A549 (cell line): ENCODE measurements around the gene FRMD4A. TPM values are rescaled to one million over a fixed set of nuclear protein-coding genes. Genes with fewer than 3 reads are reported as not detected.
A peak's percentile ranks its signal among the peaks of the same experiment; 100 is the strongest.
"Not testable (repeated sequence)": the region's sequence is repeated elsewhere in the genome, so short reads cannot be mapped to it uniquely, and the experiment has no call there.

Experiments used
- ATAC-seq, 2 experiments: fragments of 200-7000 bp in 1 of 2; fragments of >200 bp in 1 of 2; cut with Nextera tagmentation in 1 of 2; cut with Tn5 transposase in 1 of 2; 3 replicates each; pipeline versions ENCODE4 v1.8.0 to v1.9.1; 2018 to 2020; ENCODE audit warnings: mild to moderate bottlenecking in 1 of 2, moderate library complexity in 1 of 2
- CTCF ChIA-PET: fragments of 300-600 bp; sonication (Branson Sonifier 250); formaldehyde crosslinking; extraction: SDS; loops from one replicate; lab custom pipeline; 2021; ENCODE audit warnings: antibody characterized with exemption, inconsistent platforms; lab: Yijun Ruan, JAX
- POLR2A ChIA-PET: fragments of 350-600 bp; formaldehyde crosslinking; extraction: SDS; loops from one replicate; lab custom pipeline; 2021; ENCODE audit warnings: antibody characterized with exemption, inconsistent platforms; lab: Yijun Ruan, JAX
- DNase-seq, 2 experiments: peaks; one replicate each; pipeline versions ENCODE4 v3.0.0 to v3.0.0-alpha.2; 2011 to 2016; ENCODE audit warnings: low read depth in 1 of 2, low spot score in 1 of 2
- FAIRE-seq: peaks from 2 replicates; lab custom pipeline; 2011; peaks lifted over from hg19 to GRCh38; lab: Jason Lieb, UNC
- H3K27ac ChIP-seq, 2 experiments: fragments of >200 bp; sonication (Bioruptor Twin); formaldehyde crosslinking; 3 replicates each; pipeline ENCODE4 v1.5.1; 2016 to 2017
- H3K4me1 ChIP-seq: fragments of >200 bp; sonication (Bioruptor Twin); formaldehyde crosslinking; 3 replicates; pipeline ENCODE4 v1.6.1; 2016
- H3K4me2 ChIP-seq: fragments of >200 bp; sonication (Bioruptor Twin); formaldehyde crosslinking; 3 replicates; pipeline ENCODE4 v1.6.1; 2016
- H3K4me3 ChIP-seq: fragments of >200 bp; sonication (Bioruptor Twin); formaldehyde crosslinking; 3 replicates; pipeline ENCODE4 v1.5.1; 2016
- H3K9me3 ChIP-seq: fragments of >200 bp; sonication (Bioruptor Twin); formaldehyde crosslinking; 3 replicates; pipeline ENCODE4 v1.6.1; 2016
- ATOH8 ChIP-seq: fragments of 250-450 bp; sonication (Bioruptor Pico); IDR thresholded peaks from 2 replicates; pipeline ENCODE4 v1.5.0; 2020; ENCODE audit warnings: low read depth, mild to moderate bottlenecking, moderate library complexity
- BCL3 ChIP-seq: fragments of >200 bp; sonication (Bioruptor Twin); formaldehyde crosslinking; IDR thresholded peaks from 3 replicates; pipeline ENCODE4 v1.6.1; 2016
- E2F6 ChIP-seq: IDR thresholded peaks from 2 replicates; pipeline ENCODE4 v1.6.1; 2012; ENCODE audit warnings: low read depth, borderline replicate concordance
- EHMT2 ChIP-seq: fragments of 200-600 bp; sonication (generic); IDR thresholded peaks from 2 replicates; pipeline ENCODE4 v1.6.1; 2016; ENCODE audit warnings: antibody characterized with exemption, low read depth, mild to moderate bottlenecking, moderate library complexity
- ELK1 ChIP-seq: fragments of 150-350 bp; IDR thresholded peaks from 2 replicates; pipeline ENCODE4 v1.6.1; 2014; ENCODE audit warnings: low read depth, mild to moderate bottlenecking, low read length
- ESRRA ChIP-seq: fragments of 150-350 bp; IDR thresholded peaks from 2 replicates; pipeline ENCODE4 v1.6.1; 2014; ENCODE audit warnings: mild to moderate bottlenecking, low read length, borderline replicate concordance
- FOSB ChIP-seq: fragments of 250-450 bp; sonication (Bioruptor Pico); IDR thresholded peaks from 2 replicates; pipeline ENCODE4 v1.5.0; 2020; ENCODE audit warnings: mild to moderate bottlenecking, moderate library complexity
- HDAC2 ChIP-seq: fragments of 200-600 bp; sonication (generic); IDR thresholded peaks from 2 replicates; pipeline ENCODE4 v1.6.1; 2016
- HMGXB4 ChIP-seq: fragments of 250-450 bp; sonication (Bioruptor Pico); IDR thresholded peaks from 2 replicates; pipeline ENCODE4 v1.5.0; 2021; ENCODE audit warnings: mild to moderate bottlenecking, moderate library complexity, borderline replicate concordance
- HOXB5 ChIP-seq: fragments of 250-450 bp; sonication (Bioruptor Pico); IDR thresholded peaks from 2 replicates; pipeline ENCODE4 v1.5.0; 2020; ENCODE audit warnings: mild to moderate bottlenecking, moderate library complexity
- JUN ChIP-seq, 2 experiments: fragments of >200 bp; sonication (Bioruptor Twin); formaldehyde crosslinking; IDR thresholded peaks; 2 replicates in 1 of 2; 3 replicates in 1 of 2; pipeline ENCODE4 v1.6.1; 2016 to 2017
- JUNB ChIP-seq: fragments of >200 bp; sonication (Bioruptor Twin); formaldehyde crosslinking; IDR thresholded peaks from 2 replicates; pipeline ENCODE4 v1.6.1; 2016
- MYC ChIP-seq: IDR thresholded peaks from 2 replicates; pipeline ENCODE4 v1.6.1; 2012; ENCODE audit warnings: mild to moderate bottlenecking, inconsistent platforms, low read length, improper control_type of control experiment, borderline replicate concordance
- NR3C1 ChIP-seq: fragments of >200 bp; sonication (Bioruptor Twin); formaldehyde crosslinking; IDR thresholded peaks from 3 replicates; pipeline ENCODE4 v1.6.1; 2017
- PBX3 ChIP-seq: IDR thresholded peaks from 2 replicates; pipeline ENCODE4 v1.6.1; 2012
- POLR2A ChIP-seq: IDR thresholded peaks from 2 replicates; pipeline ENCODE4 v1.6.1; 2012; ENCODE audit warnings: mild to moderate bottlenecking, low read length
- RAD21 ChIP-seq, 2 experiments: fragments of >200 bp in 1 of 2; sonication (Bioruptor Twin) in 1 of 2; formaldehyde crosslinking in 1 of 2; IDR thresholded peaks in 1 of 2; conservative IDR thresholded peaks in 1 of 2; 2 replicates in 1 of 2; 3 replicates in 1 of 2; pipeline ENCODE4 v1.6.1; 2012 to 2018; ENCODE audit warnings: inconsistent platforms in 1 of 2
- RARB ChIP-seq: fragments of 250-450 bp; sonication (Bioruptor Pico); IDR thresholded peaks from 2 replicates; pipeline ENCODE4 v1.8.0; 2021; ENCODE audit warnings: mild to moderate bottlenecking, moderate library complexity
- REST ChIP-seq: fragments of 200-600 bp; sonication (generic); IDR thresholded peaks from 2 replicates; pipeline ENCODE4 v1.6.1; 2016; ENCODE audit warnings: antibody characterized with exemption, mild to moderate bottlenecking, moderate library complexity
- TP53 ChIP-seq: fragments of 250-450 bp; sonication (Bioruptor Pico); IDR thresholded peaks from 2 replicates; pipeline ENCODE4 v1.5.0; 2021; ENCODE audit warnings: mild to moderate bottlenecking, moderate library complexity
- ZFP36 ChIP-seq: fragments of 450-650 bp; IDR thresholded peaks from 2 replicates; pipeline ENCODE4 v1.6.1; 2014; ENCODE audit warnings: borderline replicate concordance; ENCODE audit not compliant: partially characterized antibody
- ZNF302 ChIP-seq: fragments of 250-450 bp; sonication (Bioruptor Pico); IDR thresholded peaks from 2 replicates; pipeline ENCODE4 v1.9.0; 2021; ENCODE audit warnings: inconsistent platforms, mild to moderate bottlenecking, moderate library complexity
- WGBS: methylation state at CpG from one replicate; pipeline ENCODE4 v1.1.6; 2017; ENCODE audit errors: missing lambda C conversion rate; 5-methylcytosine and 5-hydroxymethylcytosine counted together
- polyA plus RNA-seq, 4 experiments: library from polyadenylated mRNA; depleted of rRNA in 3 of 4; stranded (reverse); fragments of >200 nt; fragmentation: RNase III in 1 of 4; extraction: RNeasy Plus Mini Kit Qiagen cat#74134 plus additional on column Dnase treatment in 1 of 4; gene quantifications; 2 replicates in 3 of 4; 3 replicates in 1 of 4; pipeline ENCODE4 v1.2.3, GENCODE V29; 2011 to 2017

The FRMD4A gene
- polyA plus RNA-seq, 2 of the 4 experiments (the other 2 are of a cell fraction): 2.5 to 4.7 TPM

- TF ChIP-seq TP53 (no peak), RAD21 (conservative IDR thresholded peaks at IDR 0.05 in 1 of 2, IDR thresholded peaks at IDR 0.05 in 1 of 2) (no peak), NR3C1 (no peak), REST (no peak), HDAC2 (no peak), RARB (CRISPR knock-in tag) (no peak), POLR2A (no peak), ZFP36 (no peak), JUN (IDR thresholded peaks at IDR 0.05) (peak; percentile 30 to 36; a peak in 1 of 5 replicates), E2F6 (no peak), FOSB (CRISPR knock-in tag) (no peak), BCL3 (no peak), HOXB5 (no peak), ESRRA (no peak)
Measured at GRCh38 chr10:13865758-13866491, 464.8 kb downstream of the FRMD4A start (continued).

GRCh38 chr10:13865220-13865619, 465.5 kb downstream of the FRMD4A start:
- H3K9me3 ChIP-seq, CTCF ChIA-PET, H3K4me3 ChIP-seq, ATAC-seq, POLR2A ChIA-PET, DNase-seq, FAIRE-seq: not testable (repeated sequence)
- H3K27ac ChIP-seq: peak overlapping the region; percentile 48 to 77; a peak in 4 of 6 replicates
- WGBS: 92% methylated on average over 4 of the region's 4 CpGs
- H3K4me1 ChIP-seq: peaks cover 20% of the 10 kb centered on the region
- peak overlapping the region; percentile 62 for H3K4me2 ChIP-seq

- Histone ChIP-seq H3K9me3 (no peaks in the 10 kb centered on the region), H3K4me3 (no peak overlapping the region), H3K4me1 (peaks cover 20% of the 10 kb centered on the region), H3K27ac (no peak overlapping the region), H3K4me2 (no peak overlapping the region)
- POLR2A ChIA-PET: no interaction called here
- 66% methylated on average over 3 of the region's 3 CpGs for WGBS
- DNase-seq (no peak), FAIRE-seq (no peak), ATAC-seq (no peak)
- CTCF ChIA-PET: interaction anchor here (0.7 kb wide), 1 partner anchor 44 kb away, joined by 3 read pairs; no protein-coding TSS in a partner anchor
- TF ChIP-seq HMGXB4 (CRISPR knock-in tag) (no peak), POLR2A (no peak), MYC (no peak), ATOH8 (CRISPR knock-in tag) (no peak), JUN (IDR thresholded peaks at IDR 0.05) (no peak), JUNB (no peak), EHMT2 (no peak), RAD21 (conservative IDR thresholded peaks at IDR 0.05 in 1 of 2, IDR thresholded peaks at IDR 0.05 in 1 of 2) (no peak), PBX3 (no peak), ZNF302 (no peak), ELK1 (no peak)
Measured at GRCh38 chr10:13862546-13863233, 468.0 kb downstream of the FRMD4A start.
